Spleen (tissue), 11 donors: ENCODE measurements around the gene ANKRD44. TPM values are rescaled to one million over a fixed set of nuclear protein-coding genes. Genes with fewer than 3 reads are reported as not detected.

ENCODE experiments used
- DNase-seq: peaks from one replicate; pipeline ENCODE4 v3.0.0-alpha.2; 2020
- H3K27ac ChIP-seq, 8 donors: fragments of 200-600 bp; sonication (generic) in 7 of 8; 1 replicate in 4 of 8; 2 replicates in 4 of 8; pipeline versions ENCODE4 v1.5.0 to v1.8.0; 2016 to 2021; ENCODE audit warnings: inconsistent platforms in 4 of 8, mild to moderate bottlenecking in 4 of 8, moderate library complexity in 1 of 8
- H3K27me3 ChIP-seq, 7 donors: fragments of 200-600 bp; sonication (generic) in 6 of 7; replicated peaks in 1 of 7; 1 replicate in 4 of 7; 2 replicates in 3 of 7; pipeline versions ENCODE4 v1.5.0 to v1.8.0; 2016 to 2021; ENCODE audit warnings: inconsistent platforms in 3 of 7, mild to moderate bottlenecking in 1 of 7
- H3K36me3 ChIP-seq, 6 donors: fragments of 200-600 bp; sonication (generic) in 5 of 6; 1 replicate in 4 of 6; 2 replicates in 2 of 6; pipeline versions ENCODE4 v1.5.0 to v1.8.0; 2016 to 2021; ENCODE audit warnings: inconsistent platforms in 2 of 6
- H3K4me1 ChIP-seq, 6 donors: fragments of 200-600 bp; sonication (generic) in 5 of 6; 1 replicate in 3 of 6; 2 replicates in 3 of 6; pipeline versions ENCODE4 v1.5.0 to v1.8.0; 2016 to 2021; ENCODE audit warnings: inconsistent platforms in 3 of 6
- H3K4me3 ChIP-seq, 8 donors: fragments of 200-600 bp; sonication (generic) in 7 of 8; 1 replicate in 4 of 8; 2 replicates in 4 of 8; pipeline versions ENCODE4 v1.5.0 to v1.8.0; 2016 to 2021; ENCODE audit warnings: inconsistent platforms in 4 of 8, mild to moderate bottlenecking in 4 of 8, moderate library complexity in 2 of 8
- H3K9me3 ChIP-seq, 8 donors: fragments of 200-600 bp; sonication (generic) in 7 of 8; 1 replicate in 4 of 8; 2 replicates in 4 of 8; pipeline versions ENCODE4 v1.5.0 to v1.8.0; 2016 to 2021; ENCODE audit warnings: inconsistent platforms in 4 of 8
- CTCF ChIP-seq, 11 experiments: fragments of 200-600 bp in 7 of 11; fragments of 450-650 bp in 4 of 11; sonication (generic) in 4 of 11; IDR thresholded peaks in 8 of 11; conservative IDR thresholded peaks in 3 of 11; 1 replicate in 7 of 11; 2 replicates in 4 of 11; pipeline versions ENCODE4 v1.4.0 to v1.8.0; 2016 to 2021; ENCODE audit warnings: antibody characterized with exemption in 11 of 11, inconsistent platforms in 4 of 11, mild to moderate bottlenecking in 1 of 11
- POLR2A ChIP-seq, 3 donors: fragments of 450-650 bp; IDR thresholded peaks; one replicate each; pipeline ENCODE4 v1.5.1; 2017; ENCODE audit warnings: antibody characterized with exemption in 3 of 3, mild to moderate bottlenecking in 1 of 3
- POLR2AphosphoS5 ChIP-seq, 3 donors: sonication (generic); formaldehyde crosslinking; IDR thresholded peaks; one replicate each; pipeline ENCODE4 v1.5.1; 2017; ENCODE audit warnings: antibody characterized with exemption in 3 of 3
- WGBS, 5 donors: extraction: QIAGEN DNeasy Blood & Tissue Kit in 3 of 5; methylation state at CpG; one replicate each; pipeline versions ENCODE4 v1.1.5 to v1.1.7; 2013 to 2018; 5-methylcytosine and 5-hydroxymethylcytosine counted together
- intact Hi-C: fragments of 100-400 bp; cut with DNase I; formaldehyde crosslinking; loops from one replicate; pipeline ENCODE4 v1.15.0; 2023; ENCODE audit warnings: low total_unique reads
- polyA plus RNA-seq, 3 donors: library from polyadenylated mRNA; stranded (reverse); fragments of 200-250 nt; gene quantifications; one replicate each; pipeline ENCODE4 v1.2.1, GENCODE V29; 2013
- total RNA-seq, 7 donors: library from RNA; depleted of rRNA in 3 of 7; stranded (reverse); fragments of >200 nt in 3 of 7; fragmentation: NEBNext Ultra II Directional in 4 of 7; extraction: Animal tissue kit (Norgen Biotek cat#: 25700) in 4 of 7; gene quantifications; one replicate each; pipeline versions ENCODE4 v1.1.0 to v1.2.1, GENCODE V29; 2016 to 2021
- donor health status: healthy with polysubstance abuse.
- donor health status: DM: no; HTN: no; CAD: no; lungs with moderate emphysema.
- donor health status: DM: no; HTN: no; CAD: no.
- donor health status: Bipolar disorder and iron deficiency.
- donor health status: healthy.
- donor health status: DM: no; HTN: no; CAD: no.
- donor health status: DM: yes; HTN: yes; CAD: no.

ANKRD44 gene
- total and polyA plus RNA-seq, 10 donors, result 16.0 to 183 (median 140) TPM

DNA sequence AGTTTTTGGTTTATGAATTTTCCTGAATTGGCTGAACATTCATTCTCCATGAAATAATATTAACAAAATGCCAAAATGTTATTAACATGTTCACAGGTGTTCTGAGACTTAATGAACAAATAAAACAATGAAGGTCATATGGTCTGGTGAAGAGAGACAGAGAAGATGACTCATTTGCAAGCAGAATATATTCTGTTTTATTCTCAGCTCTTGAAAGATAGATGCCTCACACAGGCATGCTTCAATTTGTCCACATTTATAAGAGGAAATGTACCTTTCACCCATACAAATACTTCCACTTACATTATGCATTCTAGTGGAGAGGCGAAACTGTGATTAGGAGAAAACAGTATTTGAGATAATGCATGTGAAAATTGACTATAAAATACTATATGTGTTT is 308.7 kb downstream of the ANKRD44 start:
- H3K36me3 ChIP-seq, result peaks cover 2 to 100% (median 72%) of the 10 kb centered on the region in 6 donors
- H3K27ac ChIP-seq, result no peak overlapping the region
- no peak for DNase-seq
- intact Hi-C loops, result no loop called here
- WGBS, 5 donors, result 94 to 100% (median 96%) methylated on average over 1 of the region's 1 CpG
- TF ChIP-seq POLR2A (IDR thresholded peaks at IDR 0.05) (no peak), CTCF (IDR thresholded peaks at IDR 0.05 in 8 of 11, conservative IDR thresholded peaks at IDR 0.05 in 3 of 11) (no peak), POLR2AphosphoS5 (IDR thresholded peaks at IDR 0.05) (no peak)
- H3K4me1 ChIP-seq, result no peaks in the 10 kb centered on the region
- no peaks in the 10 kb centered on the region for H3K27me3 ChIP-seq
- no peak overlapping the region for H3K4me3 ChIP-seq
- H3K9me3 ChIP-seq, result no peaks in the 10 kb centered on the region

DNA sequence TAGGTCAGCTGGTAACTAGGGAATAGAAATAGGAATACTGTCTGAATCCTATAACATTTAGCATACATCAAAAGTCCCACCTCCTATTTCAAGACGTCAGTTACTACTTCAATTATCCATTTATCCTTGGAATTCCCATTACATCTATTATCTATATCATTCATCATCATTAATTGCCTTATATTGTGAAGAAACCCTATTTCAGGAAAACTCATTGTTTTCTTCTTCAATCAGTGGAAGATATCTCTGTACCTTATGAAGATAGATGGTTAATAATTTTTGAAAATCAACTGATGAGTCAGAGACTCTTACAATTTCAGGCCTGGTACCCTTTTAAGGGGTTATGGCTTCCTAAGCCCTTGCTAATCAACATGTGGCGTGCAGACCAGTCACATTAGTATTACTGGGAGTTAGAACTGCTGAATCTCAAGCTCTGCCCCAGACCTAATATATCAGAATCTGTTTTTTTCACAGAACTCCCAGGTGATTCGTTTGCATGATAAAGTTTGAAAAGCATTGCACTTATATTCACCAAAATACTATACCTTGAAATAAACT is 314.7 kb downstream of the ANKRD44 start:
- TF ChIP-seq CTCF (IDR thresholded peaks at IDR 0.05 in 8 of 11, conservative IDR thresholded peaks at IDR 0.05 in 3 of 11), result no peak
- no peak for TF ChIP-seq POLR2A (IDR thresholded peaks at IDR 0.05)
- TF ChIP-seq POLR2AphosphoS5 (IDR thresholded peaks at IDR 0.05), result no peak
- H3K4me3 ChIP-seq, result no peak overlapping the region
- no peak overlapping the region for H3K27ac ChIP-seq
- H3K9me3 ChIP-seq, result no peaks in the 10 kb centered on the region
- DNase-seq, result no peak
- peaks cover 0 to 2% (median 0%) of the 10 kb centered on the region in 6 donors for H3K4me1 ChIP-seq
- intact Hi-C loops, result no loop called here
- H3K27me3 ChIP-seq, result no peaks in the 10 kb centered on the region
- peaks cover 0 to 100% (median 76%) of the 10 kb centered on the region in 6 donors for H3K36me3 ChIP-seq
- WGBS, 5 donors, result 96 to 99% (median 96%) methylated on average over 3 of the region's 3 CpGs

GRCh38 chr2:196994764-196995163 is 315.8 kb downstream of the ANKRD44 start:
- intact Hi-C loops, result no loop called here
- Histone ChIP-seq H3K4me3 (no peak overlapping the region), H3K9me3 (no peaks in the 10 kb centered on the region), H3K27me3 (no peaks in the 10 kb centered on the region), H3K36me3 (peaks cover 0 to 100% (median 69%) of the 10 kb centered on the region in 6 donors), H3K27ac (no peak overlapping the region), H3K4me1 (peaks cover 0 to 13% (median 2%) of the 10 kb centered on the region in 6 donors)
- no peak for TF ChIP-seq CTCF (IDR thresholded peaks at IDR 0.05 in 8 of 11, conservative IDR thresholded peaks at IDR 0.05 in 3 of 11)
- no peak for TF ChIP-seq POLR2AphosphoS5 (IDR thresholded peaks at IDR 0.05)
- 89 to 96% (median 93%) methylated on average over 4 of the region's 4 CpGs for WGBS, 5 donors
- no peak for DNase-seq

- no peaks in the 10 kb centered on the region for H3K9me3 ChIP-seq
- DNase-seq, result no peak
- H3K27ac ChIP-seq, result no peak overlapping the region
- H3K27me3 ChIP-seq, result no peaks in the 10 kb centered on the region
- 93 to 98% (median 97%) methylated on average over 6 of the region's 6 CpGs for WGBS, 5 donors
- H3K4me1 ChIP-seq, result peaks cover 0 to 24% (median 9%) of the 10 kb centered on the region in 6 donors
- peaks cover 0 to 98% (median 60%) of the 10 kb centered on the region in 6 donors for H3K36me3 ChIP-seq
- no peak overlapping the region for H3K4me3 ChIP-seq
- intact Hi-C loops, result no loop called here
- TF ChIP-seq POLR2A (IDR thresholded peaks at IDR 0.05) (no peak), POLR2AphosphoS5 (IDR thresholded peaks at IDR 0.05) (no peak), CTCF (IDR thresholded peaks at IDR 0.05 in 8 of 11, conservative IDR thresholded peaks at IDR 0.05 in 3 of 11) (no peak)
These were observed 317.0 kb downstream of the ANKRD44 start for GRCh38 chr2:196993617-196994016.
